GM18873 (cell line): ENCODE data around the gene PDLIM1.

Experiments
- ATAC-seq: cut with Tn5 transposase; IDR thresholded peaks from one replicate; pipeline ENCODE4 v1.9.1; 2021; ENCODE audit warnings: mild to moderate bottlenecking, moderate library complexity, moderate number of reproducible peaks; ENCODE audit not compliant: unreplicated experiment, low FRiP score

Gene PDLIM1

GRCh38 chr10:95290461-95291364 lies at the start of gene PDLIM1:
TSS of gene PDLIM1 (minus strand) at chr10:95291003. CDS start at chr10:95290915, 88 bp downstream.
- no peak for ATAC-seq

GRCh38 chr10:95339863-95340262 lies 49.1 kb upstream of the PDLIM1 start:
- no peak for ATAC-seq

DNA sequence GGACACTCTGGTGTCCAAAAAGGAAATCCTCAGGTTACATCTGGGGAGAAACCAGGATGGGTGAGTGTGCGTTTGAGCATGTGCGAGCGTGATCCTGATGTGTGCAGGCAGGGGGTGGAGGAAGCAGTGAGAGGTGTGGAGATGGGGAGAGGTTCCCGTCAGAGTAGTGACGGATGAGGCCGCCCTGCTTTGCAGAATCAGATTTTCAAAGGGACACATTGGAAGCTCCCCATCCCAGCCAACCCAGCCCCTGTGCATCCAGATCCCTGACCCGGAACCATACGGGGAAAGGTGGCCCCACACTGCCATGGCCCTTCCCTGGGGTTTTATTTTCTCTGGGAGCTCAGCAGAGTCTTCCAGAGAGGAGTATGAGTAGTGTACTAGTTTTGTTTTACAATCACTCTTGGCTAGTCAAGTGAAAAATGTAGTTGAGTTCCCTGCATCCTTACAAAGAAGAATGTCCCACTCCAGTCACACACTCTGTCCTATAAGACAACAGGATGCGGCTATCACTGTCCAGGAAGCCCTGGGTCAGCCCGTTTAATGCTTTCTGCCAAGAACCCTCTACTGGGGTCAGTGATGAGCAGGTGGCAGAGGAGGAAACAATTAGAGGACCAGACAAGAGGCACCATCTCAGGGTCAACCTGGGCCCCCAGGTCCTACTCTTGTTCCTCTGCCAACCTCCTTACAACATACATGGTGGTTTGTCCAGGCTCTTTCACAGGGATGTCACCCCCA lies 46.8 kb upstream of the PDLIM1 start:
- ATAC-seq = no peak

DNA sequence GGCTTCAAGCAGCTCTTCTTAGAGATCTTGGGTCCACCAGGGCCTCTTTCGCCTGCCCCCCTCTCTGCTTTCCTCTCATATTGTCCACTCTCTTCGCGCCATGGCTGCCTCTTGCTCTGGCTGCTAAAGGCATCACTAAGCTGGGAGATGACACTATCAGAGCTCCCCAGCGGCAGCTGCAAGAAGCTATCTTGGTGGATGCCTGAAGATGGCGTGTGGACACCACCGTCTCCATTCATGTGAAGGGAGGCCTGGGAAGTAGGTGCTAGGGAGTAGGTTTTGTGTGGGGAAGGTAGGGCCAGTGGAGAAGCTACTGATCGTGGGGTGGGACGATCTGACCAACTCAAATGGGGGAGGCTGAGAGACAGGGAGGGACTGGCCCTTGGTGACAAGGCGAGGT lies 45.9 kb upstream of the PDLIM1 start:
- no peak for ATAC-seq

DNA sequence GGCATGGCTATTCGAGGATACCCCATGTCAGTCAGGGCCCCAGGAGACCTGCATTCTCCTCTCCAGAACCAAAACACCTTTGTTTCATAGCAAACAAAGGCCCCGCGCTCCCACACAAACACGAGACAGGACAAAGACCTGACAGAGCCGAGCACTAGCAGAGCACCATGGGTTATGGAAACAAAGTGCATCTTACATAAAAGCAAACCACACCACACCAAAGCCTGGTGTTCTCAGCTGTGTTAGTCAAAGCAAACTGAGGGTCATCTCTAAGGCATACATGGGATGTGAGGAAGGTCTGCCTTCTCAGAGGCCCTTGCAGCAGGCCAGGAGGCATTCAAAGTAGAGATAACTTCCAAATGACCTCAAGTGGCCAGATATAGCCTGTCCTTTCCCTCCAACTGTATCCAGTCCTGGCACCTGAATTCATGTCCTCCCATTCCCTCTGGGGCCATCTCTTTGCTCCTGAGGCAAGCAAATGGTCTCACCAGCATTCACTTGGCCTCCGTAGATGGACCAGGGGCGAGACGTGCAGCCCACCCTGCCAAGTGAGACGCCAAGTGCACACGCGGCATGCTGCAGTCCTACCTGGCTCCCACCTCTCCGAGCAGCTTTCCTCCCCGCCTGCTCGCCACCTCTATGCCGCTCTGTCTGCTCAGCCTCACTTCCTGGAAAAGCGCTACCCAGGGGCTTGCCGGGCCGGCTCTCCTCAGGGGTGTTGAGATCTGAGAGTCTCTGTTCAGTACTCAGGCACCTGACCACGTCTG lies 45.3 kb upstream of the PDLIM1 start:
- no peak for ATAC-seq

GRCh38 chr10:95334805-95335144 lies 44.0 kb upstream of the PDLIM1 start:
- ATAC-seq = no peak

DNA sequence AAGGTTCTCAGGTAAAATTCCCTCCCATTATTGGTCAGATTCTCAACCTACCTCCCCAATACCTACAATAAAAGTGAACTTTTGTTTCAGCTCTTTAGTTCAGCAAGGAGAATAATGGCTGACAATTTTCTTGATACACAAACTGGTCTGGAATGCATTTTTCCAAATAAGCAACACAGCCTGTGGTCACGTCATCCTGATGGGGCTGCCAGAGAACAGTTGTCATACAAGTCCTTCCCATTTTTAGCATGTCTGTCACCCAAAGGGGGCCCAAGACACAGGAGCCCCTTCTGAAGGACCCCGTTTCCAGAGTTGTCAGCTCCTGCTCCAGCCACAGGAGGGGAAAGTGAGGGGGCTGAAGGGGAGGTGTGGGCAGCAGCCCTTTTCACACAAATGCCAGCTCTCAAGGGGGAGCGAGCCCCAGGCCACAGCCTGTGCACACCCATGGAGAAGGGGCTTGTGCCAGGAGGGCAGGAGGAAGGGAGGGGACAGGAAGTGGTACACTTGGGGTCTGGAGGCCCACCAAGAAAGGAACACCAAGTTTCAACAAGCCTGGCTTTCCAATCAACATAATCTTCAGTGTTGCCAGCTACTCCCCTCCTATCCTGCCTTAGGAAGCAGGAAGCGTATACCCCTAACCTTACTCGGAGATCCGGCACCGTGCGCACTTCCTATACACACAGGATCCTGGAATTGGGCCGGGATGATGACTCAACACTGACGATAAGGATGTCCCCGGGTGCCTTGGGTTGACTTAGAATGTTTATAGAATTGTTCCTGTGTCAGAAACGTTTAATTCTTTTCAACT lies 43.4 kb upstream of the PDLIM1 start:
- no peak for ATAC-seq

DNA sequence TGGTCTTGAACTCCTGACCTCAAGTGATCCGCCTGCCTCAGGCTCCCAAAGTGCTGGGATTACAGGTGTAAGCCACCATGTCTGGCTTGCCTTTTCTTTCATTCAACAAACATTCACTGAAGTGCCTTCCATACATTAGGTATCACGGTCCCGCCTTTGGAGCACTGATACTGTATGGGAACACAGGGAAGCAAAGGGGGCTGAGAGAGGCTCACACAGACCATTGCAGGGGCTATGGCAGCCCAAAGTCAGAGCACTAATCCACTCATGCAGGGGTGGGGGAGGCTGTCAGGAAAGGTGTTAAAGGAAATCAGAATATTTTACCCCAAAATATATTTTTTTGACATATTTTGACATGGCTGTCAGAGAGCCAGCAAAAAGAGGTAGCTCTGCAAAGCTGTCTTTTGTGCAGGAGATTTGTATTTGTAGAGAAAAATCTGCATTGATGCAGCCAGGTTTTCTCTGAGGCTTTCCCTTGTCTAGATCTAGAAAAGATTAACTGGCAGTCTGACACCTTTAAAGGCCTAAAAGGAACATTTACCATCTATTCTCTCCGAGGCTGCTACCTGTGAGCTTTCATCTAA lies 42.0 kb upstream of the PDLIM1 start:
- no peak for ATAC-seq

DNA sequence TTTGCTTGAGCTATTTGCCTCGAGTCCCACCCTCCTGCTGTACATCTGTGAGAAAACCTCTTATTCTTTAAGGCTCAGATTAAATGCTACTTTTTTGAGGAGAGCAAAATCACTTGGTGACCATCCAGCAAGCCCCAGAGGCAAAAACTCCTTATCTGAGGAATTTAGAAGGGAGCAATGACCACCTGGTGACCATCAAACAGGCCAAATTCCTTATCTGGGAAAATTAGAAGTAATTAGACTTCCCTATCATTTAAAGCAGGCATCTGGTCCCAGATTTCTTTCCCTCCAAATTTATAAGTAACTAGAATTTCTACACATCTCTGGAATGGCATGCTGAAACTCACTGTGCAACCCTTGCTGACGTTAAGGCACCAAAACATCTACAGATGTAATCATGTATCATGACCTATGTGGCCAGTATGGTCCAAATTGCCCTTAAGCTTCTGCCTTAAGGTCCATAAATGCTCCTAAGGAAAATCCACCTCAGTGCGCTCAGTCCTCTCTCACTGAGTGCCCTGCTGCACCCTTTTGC lies 40.9 kb upstream of the PDLIM1 start:
- no peak for ATAC-seq

GRCh38 chr10:95330966-95331453 lies 40.2 kb upstream of the PDLIM1 start:
- ATAC-seq = no peak

- no peak for ATAC-seq
These were observed 38.5 kb upstream of the PDLIM1 start for GRCh38 chr10:95329296-95329695.

DNA sequence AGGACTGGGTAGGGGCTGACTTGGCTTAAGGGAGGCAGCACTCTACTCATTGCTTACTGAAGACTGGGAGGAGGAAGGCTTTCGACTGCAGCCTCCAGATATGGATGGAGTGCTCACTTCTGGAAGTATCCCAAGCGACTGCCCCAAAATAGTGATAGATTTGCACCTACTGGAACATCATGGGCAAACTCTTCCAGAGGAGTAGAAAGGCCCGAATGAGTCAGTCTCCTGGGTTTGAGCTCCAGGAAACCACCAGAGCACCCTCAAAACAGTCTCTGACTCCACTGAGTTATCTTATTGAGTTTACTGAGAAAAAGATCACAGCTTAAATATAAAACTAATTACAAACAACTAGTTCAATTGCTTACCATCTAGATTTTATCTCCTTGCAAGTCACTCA lies 37.2 kb upstream of the PDLIM1 start:
- ATAC-seq = no peak

DNA sequence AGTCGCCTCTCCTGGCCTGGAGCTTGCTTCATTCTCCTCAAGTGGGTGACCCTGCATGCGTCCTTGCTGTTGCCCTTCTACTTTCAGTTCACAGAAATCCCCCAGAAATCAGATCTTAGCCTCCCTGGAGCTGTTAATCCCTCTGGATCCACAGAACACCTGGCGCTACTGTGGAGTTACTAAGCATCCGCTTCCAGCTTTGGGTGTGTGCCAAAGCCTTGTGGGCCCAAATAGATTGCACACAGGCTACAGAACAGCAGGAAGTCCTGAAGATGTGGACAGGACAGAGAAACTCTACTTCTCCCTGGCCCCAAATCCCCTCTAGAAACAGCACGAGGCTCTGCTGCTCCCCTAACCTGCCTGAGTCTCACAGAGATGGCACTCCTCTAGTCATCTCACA lies 36.6 kb upstream of the PDLIM1 start:
- ATAC-seq = no peak

DNA sequence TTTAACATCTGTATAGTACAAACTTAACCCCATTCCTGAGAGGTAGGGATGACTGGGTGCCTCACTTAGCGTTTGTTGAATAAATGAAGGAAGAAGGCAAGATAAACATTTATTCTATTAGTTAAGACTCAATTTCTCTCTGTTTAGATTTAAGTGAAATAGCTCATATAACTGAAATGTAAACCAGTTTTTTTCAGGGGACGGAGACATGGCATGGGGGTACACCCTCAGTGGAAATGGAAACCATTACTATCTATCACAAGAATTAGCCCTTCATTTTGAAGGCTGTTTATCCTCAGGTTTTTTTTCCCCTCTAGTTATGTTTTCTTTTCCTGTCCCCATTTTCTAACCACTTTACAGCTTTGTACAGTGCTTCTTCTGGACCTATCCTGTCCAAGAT lies 35.6 kb upstream of the PDLIM1 start:
- no peak for ATAC-seq

DNA sequence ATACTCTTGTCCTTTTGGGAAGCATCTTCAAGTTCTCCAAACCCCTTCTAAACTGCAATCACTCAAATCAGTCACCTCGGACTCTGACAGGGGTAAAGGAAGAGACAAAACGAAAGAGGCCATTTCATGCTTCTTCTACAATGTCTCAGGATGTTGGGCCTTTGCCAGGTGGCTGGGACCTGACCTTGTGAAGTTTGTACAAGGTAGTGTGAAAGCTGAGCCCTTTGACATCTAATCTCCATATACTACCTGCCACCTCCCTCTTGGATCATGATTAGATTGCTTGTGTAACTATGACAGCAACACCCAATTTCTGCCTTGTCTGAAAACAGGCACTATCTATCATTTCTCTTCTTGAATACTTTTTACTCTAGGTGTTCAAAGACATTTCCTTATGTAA lies 35.1 kb upstream of the PDLIM1 start:
- ATAC-seq = no peak

- no peak for ATAC-seq
These were observed 33.8 kb upstream of the PDLIM1 start for GRCh38 chr10:95324436-95325268.

DNA sequence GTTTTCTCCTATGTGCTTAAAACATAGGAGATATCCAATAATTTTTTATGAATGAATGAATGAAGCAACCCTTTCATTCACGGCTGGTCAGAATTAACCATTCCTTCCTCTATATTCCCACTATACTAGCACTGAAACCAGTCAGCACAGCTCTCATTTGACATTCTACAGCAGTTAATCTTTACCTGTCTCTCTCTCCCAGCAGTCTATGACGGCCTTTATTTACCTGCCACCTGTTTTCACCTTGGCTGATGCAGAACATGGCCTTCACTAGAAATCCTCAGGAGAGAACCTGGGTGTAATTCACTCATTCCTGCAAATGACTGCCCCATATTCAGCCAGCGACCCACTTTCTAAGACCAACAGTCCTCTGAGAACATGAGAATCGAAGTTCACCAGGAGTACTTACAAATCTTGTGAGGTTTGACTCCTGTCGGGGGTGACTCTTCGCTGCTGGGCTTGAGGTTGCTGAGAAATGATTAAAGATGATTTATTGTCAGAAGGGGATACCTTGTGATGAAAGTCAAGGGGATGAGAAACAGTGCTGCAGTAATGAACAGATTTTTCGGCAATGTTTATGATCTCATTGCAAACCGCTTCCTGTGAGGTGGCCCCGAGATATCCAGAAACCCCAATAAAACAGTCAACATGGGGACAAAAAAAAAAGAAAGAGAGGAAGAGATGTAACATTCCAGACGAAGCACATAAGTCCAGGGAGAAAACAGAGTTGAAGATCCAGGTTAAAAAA lies 30.9 kb upstream of the PDLIM1 start:
- ATAC-seq = no peak

- no peak for ATAC-seq
These were observed 28.4 kb upstream of the PDLIM1 start for GRCh38 chr10:95319239-95319638.
